Glutamatergic neuron (in vitro differentiated cells): ENCODE data around the gene AMN. TPM values are rescaled to one million over a fixed set of nuclear protein-coding genes. Genes with fewer than 3 reads are reported as not detected.
A peak's percentile ranks its signal among the peaks of the same experiment; 100 is the strongest.

Source experiments
- DNase-seq: peaks from one replicate; pipeline ENCODE4 v3.0.0; 2022
- H3K27ac Mint-ChIP-seq: one replicate; pipeline ENCODE4 v1.8.0; 2020; ENCODE audit warnings: mild to moderate bottlenecking, mixed read lengths, inconsistent platforms; ENCODE audit not compliant: unreplicated experiment
- H3K27me3 Mint-ChIP-seq: one replicate; pipeline ENCODE4 v1.8.0; 2020; ENCODE audit warnings: mild to moderate bottlenecking, moderate library complexity, mixed read lengths, inconsistent platforms; ENCODE audit not compliant: unreplicated experiment
- H3K36me3 Mint-ChIP-seq: one replicate; pipeline ENCODE4 v1.8.0; 2020; ENCODE audit warnings: mild to moderate bottlenecking, mixed read lengths, inconsistent platforms; ENCODE audit not compliant: unreplicated experiment
- H3K4me1 Mint-ChIP-seq: one replicate; pipeline ENCODE4 v1.8.0; 2020; ENCODE audit warnings: mild to moderate bottlenecking, low read depth, mixed read lengths, inconsistent platforms; ENCODE audit not compliant: unreplicated experiment
- H3K4me3 Mint-ChIP-seq: one replicate; pipeline ENCODE4 v1.8.0; 2020; ENCODE audit warnings: mild to moderate bottlenecking, mixed read lengths, inconsistent platforms; ENCODE audit not compliant: unreplicated experiment
- H3K9me3 Mint-ChIP-seq: one replicate; pipeline ENCODE4 v1.8.0; 2020; ENCODE audit warnings: mild to moderate bottlenecking, moderate library complexity, mixed read lengths, inconsistent platforms; ENCODE audit not compliant: unreplicated experiment
- total RNA-seq: library from RNA; stranded (reverse); fragmentation: NEBNext Ultra II Directional; extraction: Animal tissue kit (Norgen Biotek cat#: 25700); gene quantifications from one replicate; pipeline ENCODE4 v1.2.1, GENCODE V29; 2021; ENCODE audit not compliant: unreplicated experiment
- TF ChIP-seq, protein P1 (sequence below): fragments of 200-600 bp; sonication (generic); IDR thresholded peaks from one replicate; pipeline ENCODE4 v1.5.0; 2021; ENCODE audit not compliant: partially characterized antibody, unreplicated experiment

The AMN gene
- total RNA-seq, 1 donor from 2014 or later = 0.34 TPM

GRCh38 chr14:102902086-102902485 is 20.4 kb upstream of the AMN start:
- H3K4me1 Mint-ChIP-seq = peaks cover 19% of the 10 kb centered on the region
- peaks cover 3% of the 10 kb centered on the region for H3K27me3 Mint-ChIP-seq
- H3K9me3 Mint-ChIP-seq = peaks cover 5% of the 10 kb centered on the region
- TF ChIP-seq, protein P1, sequence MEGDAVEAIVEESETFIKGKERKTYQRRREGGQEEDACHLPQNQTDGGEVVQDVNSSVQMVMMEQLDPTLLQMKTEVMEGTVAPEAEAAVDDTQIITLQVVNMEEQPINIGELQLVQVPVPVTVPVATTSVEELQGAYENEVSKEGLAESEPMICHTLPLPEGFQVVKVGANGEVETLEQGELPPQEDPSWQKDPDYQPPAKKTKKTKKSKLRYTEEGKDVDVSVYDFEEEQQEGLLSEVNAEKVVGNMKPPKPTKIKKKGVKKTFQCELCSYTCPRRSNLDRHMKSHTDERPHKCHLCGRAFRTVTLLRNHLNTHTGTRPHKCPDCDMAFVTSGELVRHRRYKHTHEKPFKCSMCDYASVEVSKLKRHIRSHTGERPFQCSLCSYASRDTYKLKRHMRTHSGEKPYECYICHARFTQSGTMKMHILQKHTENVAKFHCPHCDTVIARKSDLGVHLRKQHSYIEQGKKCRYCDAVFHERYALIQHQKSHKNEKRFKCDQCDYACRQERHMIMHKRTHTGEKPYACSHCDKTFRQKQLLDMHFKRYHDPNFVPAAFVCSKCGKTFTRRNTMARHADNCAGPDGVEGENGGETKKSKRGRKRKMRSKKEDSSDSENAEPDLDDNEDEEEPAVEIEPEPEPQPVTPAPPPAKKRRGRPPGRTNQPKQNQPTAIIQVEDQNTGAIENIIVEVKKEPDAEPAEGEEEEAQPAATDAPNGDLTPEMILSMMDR = no peak
- H3K27ac Mint-ChIP-seq = no peak overlapping the region
- no peak overlapping the region for H3K4me3 Mint-ChIP-seq
- no peak for DNase-seq
- H3K36me3 Mint-ChIP-seq = peaks cover 14% of the 10 kb centered on the region

DNA sequence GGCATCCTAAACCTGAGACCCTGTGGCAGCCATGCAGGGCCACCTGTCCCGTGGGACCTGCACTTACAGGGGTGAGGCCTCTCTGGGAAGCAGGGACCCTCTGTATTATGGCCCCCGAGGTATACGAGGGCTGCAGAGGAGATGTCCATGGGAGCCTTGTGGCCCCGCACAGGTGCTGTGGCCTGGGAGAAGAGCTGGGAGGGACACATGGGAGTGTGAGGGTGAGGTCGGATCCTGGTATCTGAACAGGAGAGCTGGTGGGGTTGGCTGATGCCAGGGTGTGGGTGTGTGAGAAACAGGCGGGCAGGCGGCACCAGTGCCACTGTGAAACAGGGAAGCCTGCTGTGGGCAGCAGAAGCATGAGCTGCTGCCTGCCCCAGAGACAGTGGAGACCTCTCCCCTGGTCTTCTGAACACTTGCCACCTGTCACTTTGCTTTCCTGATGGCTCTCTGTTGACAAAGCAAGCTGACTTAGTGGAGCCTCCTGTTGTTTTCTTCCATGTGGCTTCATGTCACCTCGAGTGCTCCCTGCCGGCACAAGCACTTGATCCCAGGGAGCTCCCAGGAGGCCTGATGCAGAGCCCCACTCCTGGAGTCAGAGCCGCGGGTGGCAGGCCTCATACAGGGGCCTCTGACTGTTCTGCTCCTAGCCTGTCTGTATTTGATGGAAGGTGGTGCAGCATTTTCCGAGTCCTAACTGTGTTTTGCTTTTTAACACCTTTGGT is 19.8 kb upstream of the AMN start:
- Mint-ChIP-seq H3K36me3 (peaks cover 15% of the 10 kb centered on the region), H3K27ac (peak overlapping the region; percentile 4), H3K27me3 (peaks cover 5% of the 10 kb centered on the region), H3K9me3 (peaks cover 5% of the 10 kb centered on the region), H3K4me1 (peaks cover 15% of the 10 kb centered on the region), H3K4me3 (no peak overlapping the region)
- TF ChIP-seq, protein P1 = no peak
- DNase-seq = no peak

DNA sequence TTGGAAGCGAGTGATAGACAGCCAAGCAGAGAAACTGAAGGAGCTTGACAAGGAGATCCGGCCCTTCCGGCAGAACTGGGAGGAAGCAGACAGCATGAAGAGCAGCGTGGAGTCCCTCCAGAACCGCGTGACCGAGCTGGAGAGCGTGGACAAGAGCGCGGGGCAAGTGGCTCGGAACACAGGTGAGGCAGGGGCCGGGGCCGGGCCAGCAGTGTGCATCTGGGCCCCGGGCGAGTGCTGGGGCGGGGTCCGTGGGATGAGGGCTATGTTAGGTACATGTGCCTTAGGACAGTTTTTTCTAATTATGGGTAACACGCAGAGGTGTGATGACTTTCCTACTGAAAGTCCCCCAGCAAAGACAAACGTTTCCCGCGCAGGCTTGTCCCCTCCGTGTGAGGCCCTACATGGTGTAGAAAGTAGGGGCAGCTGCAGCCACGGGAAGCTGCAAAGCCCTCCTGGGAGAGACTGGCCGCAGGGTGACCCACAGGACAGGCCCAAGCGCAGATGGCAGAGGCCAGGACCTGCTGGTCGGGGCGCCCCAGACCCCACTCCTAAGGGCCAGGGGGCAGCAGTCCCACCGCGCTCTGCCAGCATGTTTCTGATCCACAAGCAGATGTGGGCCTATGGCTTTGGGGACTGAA is 19.1 kb upstream of the AMN start:
- Mint-ChIP-seq H3K4me3 (no peak overlapping the region), H3K27me3 (peaks cover 8% of the 10 kb centered on the region), H3K9me3 (peaks cover 5% of the 10 kb centered on the region), H3K4me1 (peaks cover 12% of the 10 kb centered on the region), H3K27ac (peak overlapping the region; percentile 50), H3K36me3 (peaks cover 20% of the 10 kb centered on the region)
- DNase-seq = no peak
- TF ChIP-seq, protein P1 = no peak

DNA sequence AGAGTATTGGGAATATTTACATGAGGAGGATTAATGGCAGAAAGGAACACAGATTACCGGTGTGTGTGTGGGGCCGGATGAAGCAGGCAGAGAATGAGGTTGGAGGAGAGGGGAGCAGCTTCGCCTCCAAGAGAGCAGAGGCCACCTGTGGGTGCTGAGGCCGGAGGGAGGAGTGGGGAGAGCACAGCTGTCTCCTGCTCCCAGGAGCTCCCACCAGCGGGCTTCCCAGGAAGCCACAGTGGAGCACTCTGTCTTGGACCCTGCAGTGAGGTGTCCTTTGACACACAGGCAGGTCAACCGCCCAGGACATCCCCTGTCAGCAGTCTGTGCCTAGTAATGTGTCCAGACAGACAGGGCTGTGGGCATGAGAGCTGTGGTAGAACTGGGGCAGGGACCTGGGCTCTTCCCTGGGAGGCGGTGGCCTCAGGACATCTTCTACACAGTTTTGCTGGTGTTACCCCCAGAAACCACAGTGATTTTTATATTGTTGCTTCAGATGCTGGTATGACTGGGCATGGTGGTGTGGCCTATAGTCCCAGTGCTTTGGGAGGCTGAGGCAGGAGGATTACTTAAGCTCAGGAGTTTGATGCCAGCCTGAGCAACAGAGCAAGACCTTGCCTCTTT is 18.5 kb upstream of the AMN start:
- peaks cover 20% of the 10 kb centered on the region for H3K36me3 Mint-ChIP-seq
- H3K4me1 Mint-ChIP-seq = peaks cover 12% of the 10 kb centered on the region
- H3K27ac Mint-ChIP-seq = peak overlapping the region; percentile 50
- H3K9me3 Mint-ChIP-seq = peaks cover 2% of the 10 kb centered on the region
- DNase-seq = no peak
- no peak overlapping the region for H3K4me3 Mint-ChIP-seq
- H3K27me3 Mint-ChIP-seq = peaks cover 8% of the 10 kb centered on the region
- TF ChIP-seq, protein P1 = no peak
